ENCODE measurements around the gene SSBP2.

GRCh38 chr5:81767097-81767496, 16.2 kb upstream of the SSBP2 start:
- TF ChIP-seq CTCF (conservative IDR thresholded peaks at IDR 0.05 in 1 of 2, IDR thresholded peaks at IDR 0.05 in 1 of 2; ENCODE audit: low read depth in 1 of 2, low read length in 2 of 2) = no peak
- no peak for TF ChIP-seq EZH2 (IDR thresholded peaks at IDR 0.05; ENCODE audit: low read length, missing control alignments)
